Left ventricle myocardium inferior (tissue), 1 donor: ENCODE data around the gene ZNF385C. TPM values are rescaled to one million over a fixed set of nuclear protein-coding genes. Genes with fewer than 3 reads are reported as not detected.

Source experiments
- DNase-seq: peaks from one replicate; pipeline ENCODE4 v3.0.0-alpha.2; 2020
- H3K27ac ChIP-seq: fragments of 200-600 bp; replicated peaks from 2 replicates; pipeline ENCODE4 v1.8.0; 2021
- H3K27me3 ChIP-seq: fragments of 200-600 bp; 2 replicates; pipeline ENCODE4 v1.8.0; 2021; ENCODE audit warnings: low read depth
- H3K36me3 ChIP-seq: fragments of 200-600 bp; 2 replicates; pipeline ENCODE4 v1.8.0; 2021
- H3K4me1 ChIP-seq: fragments of 200-600 bp; 2 replicates; pipeline ENCODE4 v1.8.0; 2021
- H3K4me3 ChIP-seq: fragments of 200-600 bp; 2 replicates; pipeline ENCODE4 v1.8.0; 2021; ENCODE audit warnings: mild to moderate bottlenecking, moderate library complexity
- H3K9me3 ChIP-seq: fragments of 200-600 bp; replicated peaks from 2 replicates; pipeline ENCODE4 v1.8.0; 2021
- CTCF ChIP-seq: fragments of 200-600 bp; IDR thresholded peaks from 2 replicates; pipeline ENCODE4 v1.8.0; 2021; ENCODE audit warnings: antibody characterized with exemption, mild to moderate bottlenecking, borderline replicate concordance
- intact Hi-C: fragments of 100-400 bp; cut with micrococcal nuclease; formaldehyde crosslinking; loops from one replicate; pipeline ENCODE4 v1.11.0; 2022
- total RNA-seq: library from RNA; stranded (reverse); fragmentation: NEBNext Ultra II Directional; extraction: Animal tissue kit (Norgen Biotek cat#: 25700); gene quantifications from one replicate; pipeline ENCODE4 v1.2.1, GENCODE V29; 2021
- donor health status: DM: no; HTN: yes; CAD: no; lungs with severe emphysema.

The ZNF385C gene
- total RNA-seq, 1 donor from 2014 or later, result 0.49 TPM

GRCh38 chr17:42088736-42089135 is 9.5 kb downstream of the ZNF385C start:
- Histone ChIP-seq H3K27me3 (peaks cover 56% of the 10 kb centered on the region), H3K27ac (no peak overlapping the region), H3K9me3 (no peaks in the 10 kb centered on the region), H3K4me1 (no peaks in the 10 kb centered on the region), H3K4me3 (no peak overlapping the region), H3K36me3 (no peaks in the 10 kb centered on the region)
- no peak for DNase-seq
- intact Hi-C loops, result no loop called here
- no peak for TF ChIP-seq CTCF

- Histone ChIP-seq H3K27me3 (peaks cover 56% of the 10 kb centered on the region), H3K4me3 (no peak overlapping the region), H3K4me1 (no peaks in the 10 kb centered on the region), H3K9me3 (no peaks in the 10 kb centered on the region), H3K36me3 (no peaks in the 10 kb centered on the region), H3K27ac (no peak overlapping the region)
- no peak for TF ChIP-seq CTCF
- no peak for DNase-seq
- intact Hi-C loops, result no loop called here
Measured at GRCh38 chr17:42087736-42088705, 10.3 kb downstream of the ZNF385C start.

GRCh38 chr17:42087042-42087701 is 11.1 kb downstream of the ZNF385C start:
- no peak for TF ChIP-seq CTCF

GRCh38 chr17:42081516-42082129 is 16.6 kb downstream of the ZNF385C start:
- no peak overlapping the region for H3K27ac ChIP-seq
- DNase-seq, result no peak
- no peaks in the 10 kb centered on the region for H3K36me3 ChIP-seq
- intact Hi-C loops, result no loop called here
- H3K4me3 ChIP-seq, result no peak overlapping the region
- TF ChIP-seq CTCF, result no peak
- no peaks in the 10 kb centered on the region for H3K9me3 ChIP-seq
- H3K4me1 ChIP-seq, result no peaks in the 10 kb centered on the region
- peaks cover 32% of the 10 kb centered on the region for H3K27me3 ChIP-seq

More at GRCh38 chr17:42087042-42087701, 11.1 kb downstream of the ZNF385C start:
- Histone ChIP-seq H3K27ac (no peak overlapping the region), H3K27me3 (peaks cover 56% of the 10 kb centered on the region), H3K4me3 (no peak overlapping the region), H3K4me1 (no peaks in the 10 kb centered on the region), H3K9me3 (no peaks in the 10 kb centered on the region), H3K36me3 (no peaks in the 10 kb centered on the region)
- no peak for DNase-seq
- intact Hi-C loops, result no loop called here

- Histone ChIP-seq H3K9me3 (no peaks in the 10 kb centered on the region), H3K4me3 (no peak overlapping the region), H3K27me3 (peaks cover 16% of the 10 kb centered on the region), H3K27ac (no peak overlapping the region), H3K4me1 (no peaks in the 10 kb centered on the region), H3K36me3 (no peaks in the 10 kb centered on the region)
- TF ChIP-seq CTCF, result no peak
- intact Hi-C loops, result no loop called here
- DNase-seq, result no peak
Measured at GRCh38 chr17:42079541-42079940, 18.7 kb downstream of the ZNF385C start.
